Melanocyte of skin (primary cell): ENCODE data around the gene DEPDC1. TPM values are rescaled to one million over a fixed set of nuclear protein-coding genes. Genes with fewer than 3 reads are reported as not detected.

ENCODE experiments used
- small RNA-seq, 2 donors: library from RNA; depleted of rRNA; stranded (forward); fragments of <200 nt; gene quantifications; one replicate each; pipeline ENCODE3, GENCODE V24; 2012
- total RNA-seq, 2 donors: library from RNA; depleted of rRNA; stranded (reverse); fragments of >200 nt; gene quantifications; 2 replicates each; pipeline ENCODE4 v1.2.3, GENCODE V29; 2012

DEPDC1 gene
- 10 to 100 TPM; 21.0 to 40.0 TPM for total RNA-seq

GRCh38 chr1:68496680-68497357 lies at the start of gene DEPDC1:
DEPDC1 (minus strand) TSS chr1:68497082; CDS start chr1:68496999, 83 bp downstream.

GRCh38 chr1:68449901-68450300 lies 47.0 kb downstream of the DEPDC1 start, which contains the start of gene RPE65:
RPE65 (minus strand) TSS chr1:68449954; CDS start chr1:68449905, 49 bp downstream.

Small RNA genes within 50 kb of the gene (small RNA-seq; reads per million reads assigned to genes)
- gene TXNP2, result 0 reads per million in 2 donors

Other genes starting within 250 kb of the DEPDC1 start
- gene RPE65, start 47.1 kb downstream of the DEPDC1 start, total RNA-seq, result not detected